Stimulated activated naive CD8-positive, alpha-beta T cell treated with anti-CD3 and anti-CD28 coated beads, Interleukin-15, Interleukin-2, amounts not matched to agents 100 ng/mL and 50 ng/mL, for 24 hours (primary cell): Measurements from ENCODE around the gene CSMD2.
A peak's percentile ranks its signal among the peaks of the same experiment; 100 is the strongest.

Experiments used
- H3K27ac Mint-ChIP-seq: one replicate; pipeline ENCODE4 v1.8.0; 2021; ENCODE audit warnings: mild to moderate bottlenecking, mixed read lengths
- H3K27me3 Mint-ChIP-seq: one replicate; pipeline ENCODE4 v1.8.0; 2021; ENCODE audit warnings: mixed read lengths
- H3K36me3 Mint-ChIP-seq: one replicate; pipeline ENCODE4 v1.8.0; 2021; ENCODE audit warnings: low read depth, mixed read lengths
- H3K4me1 Mint-ChIP-seq: one replicate; pipeline ENCODE4 v1.8.0; 2021; ENCODE audit warnings: low read depth, mixed read lengths
- H3K4me3 Mint-ChIP-seq: one replicate; pipeline ENCODE4 v1.8.0; 2021; ENCODE audit warnings: mild to moderate bottlenecking, mixed read lengths
- H3K9me3 Mint-ChIP-seq: one replicate; pipeline ENCODE4 v1.8.0; 2021; ENCODE audit warnings: mixed read lengths

CSMD2 gene

DNA sequence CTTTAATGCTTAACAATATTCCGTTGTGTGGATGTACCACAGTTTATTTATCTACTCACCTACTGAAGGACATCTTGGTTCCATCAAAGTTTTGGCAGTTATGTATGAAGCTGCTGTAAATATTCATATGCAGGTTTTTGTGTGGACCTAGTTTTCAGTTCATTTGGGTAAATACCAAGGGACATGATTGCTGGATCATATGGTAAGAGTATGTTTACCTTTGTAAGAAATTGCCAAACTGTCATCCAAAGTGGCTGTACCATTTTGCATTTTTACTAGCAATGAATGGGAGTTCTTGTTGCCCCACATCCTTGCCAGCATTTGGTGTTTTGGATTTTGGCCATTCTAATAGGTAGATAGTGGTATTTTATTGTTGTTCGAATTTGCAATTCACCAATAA is 682.6 kb downstream of the CSMD2 start:
- Mint-ChIP-seq H3K27ac (no peak overlapping the region), H3K4me1 (no peaks in the 10 kb centered on the region), H3K9me3 (no peaks in the 10 kb centered on the region), H3K36me3 (peaks cover 30% of the 10 kb centered on the region), H3K4me3 (no peak overlapping the region), H3K27me3 (no peaks in the 10 kb centered on the region)

DNA sequence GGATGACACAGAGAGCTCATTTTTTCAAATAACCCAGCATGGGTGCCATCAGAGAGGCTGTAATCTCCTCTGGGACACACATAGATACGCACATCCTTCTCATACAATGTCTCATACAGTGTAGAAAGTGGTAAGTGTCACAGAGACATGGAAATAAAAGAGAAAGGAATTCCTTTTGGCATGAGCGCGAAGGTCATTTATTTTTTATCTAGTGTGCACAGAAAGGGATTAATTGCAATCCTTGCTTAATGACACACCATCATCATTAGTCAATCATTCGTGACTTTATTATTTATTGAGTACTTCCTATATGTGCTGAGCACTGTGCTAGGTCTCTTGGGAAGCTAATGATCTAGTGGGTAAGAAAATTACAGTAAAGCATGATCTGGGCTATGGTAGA is 687.6 kb downstream of the CSMD2 start:
- no peak overlapping the region for H3K27ac Mint-ChIP-seq
- no peaks in the 10 kb centered on the region for H3K9me3 Mint-ChIP-seq
- H3K27me3 Mint-ChIP-seq, result no peaks in the 10 kb centered on the region
- no peaks in the 10 kb centered on the region for H3K36me3 Mint-ChIP-seq
- H3K4me1 Mint-ChIP-seq, result peaks cover 8% of the 10 kb centered on the region
- no peak overlapping the region for H3K4me3 Mint-ChIP-seq

DNA sequence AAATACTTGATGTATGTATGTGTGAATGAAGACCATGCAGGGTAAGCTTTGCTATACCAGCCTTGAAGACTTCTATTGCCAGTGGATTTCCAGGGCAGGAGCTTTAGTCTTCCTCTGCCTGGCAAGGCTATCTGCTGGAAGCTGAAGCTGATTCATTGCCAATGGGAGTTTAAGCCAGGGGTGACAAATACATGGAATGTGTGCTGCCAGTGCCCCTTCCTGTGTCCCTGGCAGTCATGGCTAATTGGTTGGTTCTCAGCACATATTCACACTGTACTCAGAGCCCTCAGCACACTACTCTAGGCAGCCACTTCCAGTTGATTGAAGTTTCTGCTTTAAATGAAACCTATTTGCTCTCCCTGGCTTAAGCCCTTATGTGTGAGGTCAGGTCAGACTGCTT is 691.1 kb downstream of the CSMD2 start:
- Mint-ChIP-seq H3K4me3 (peak overlapping the region; percentile 78), H3K27me3 (no peaks in the 10 kb centered on the region), H3K9me3 (no peaks in the 10 kb centered on the region), H3K27ac (no peak overlapping the region), H3K4me1 (peaks cover 27% of the 10 kb centered on the region), H3K36me3 (no peaks in the 10 kb centered on the region)

DNA sequence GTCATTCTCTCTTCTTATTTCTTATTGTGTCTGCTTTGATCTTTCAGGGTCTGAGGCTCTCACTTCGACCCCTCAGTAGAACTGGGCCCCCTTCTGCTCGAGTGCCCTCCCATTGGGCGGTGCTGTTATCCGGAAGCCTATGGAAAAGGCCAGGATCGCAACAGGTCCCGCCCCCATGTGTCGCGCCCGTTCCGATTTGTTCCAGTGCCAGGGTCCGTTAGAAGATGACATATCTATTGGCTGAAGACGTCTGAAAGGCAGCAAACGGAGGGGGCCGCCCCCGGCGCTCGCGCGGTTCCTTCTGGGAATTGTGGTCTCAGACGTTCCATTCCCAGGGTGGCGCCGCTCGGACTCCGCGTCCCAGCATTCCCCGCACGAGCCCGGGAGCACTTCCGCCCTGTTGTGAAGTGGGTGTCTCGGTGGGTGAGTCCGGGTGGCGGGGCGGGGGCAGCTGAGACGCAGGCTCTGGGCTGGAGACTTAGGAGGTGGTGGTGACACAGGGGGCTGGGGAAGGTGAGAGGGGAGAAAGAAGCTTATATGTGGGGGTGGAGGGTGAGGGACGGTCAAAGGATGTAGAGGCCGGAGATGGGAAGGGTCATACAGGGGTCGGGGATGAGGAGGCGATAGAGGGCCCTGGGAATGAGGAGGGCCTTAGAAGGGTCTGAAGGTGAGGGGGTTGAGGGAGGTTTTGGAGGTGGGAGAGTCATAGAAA is 692.6 kb downstream of the CSMD2 start, which contains the start of gene ZSCAN20:
Gene ZSCAN20, plus strand, starts transcription at position 377 of the 712 bp plus-strand sequence. CDS start 6,644 bp downstream, outside the sequence.
- Mint-ChIP-seq H3K4me1 (peaks cover 27% of the 10 kb centered on the region), H3K27ac (peak within 1 kb of the TSS; percentile 65), H3K4me3 (peak within 1 kb of the TSS; percentile 78), H3K9me3 (no peaks in the 10 kb centered on the region), H3K27me3 (no peaks in the 10 kb centered on the region), H3K36me3 (no peaks in the 10 kb centered on the region)

DNA sequence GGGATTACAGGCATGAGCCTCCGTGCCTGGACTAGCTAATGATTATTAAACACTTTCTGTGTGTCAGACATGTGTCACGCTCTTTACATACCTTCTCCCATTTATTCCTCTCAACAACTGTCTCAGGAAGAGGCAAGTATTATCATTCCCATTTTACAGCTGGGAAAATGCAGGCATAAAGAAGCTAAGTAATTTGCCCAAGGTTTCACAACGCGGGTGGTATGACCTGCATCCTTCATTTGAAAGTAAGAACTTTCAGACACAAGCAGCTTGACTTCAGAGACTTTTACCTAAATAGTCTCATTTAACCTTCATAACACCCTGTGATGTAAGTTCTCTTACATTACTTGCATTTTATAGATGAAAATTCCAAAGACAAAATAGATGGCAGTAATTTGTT is 693.6 kb downstream of the CSMD2 start:
- H3K9me3 Mint-ChIP-seq, result no peaks in the 10 kb centered on the region
- H3K27ac Mint-ChIP-seq, result no peak overlapping the region
- peaks cover 27% of the 10 kb centered on the region for H3K4me1 Mint-ChIP-seq

DNA sequence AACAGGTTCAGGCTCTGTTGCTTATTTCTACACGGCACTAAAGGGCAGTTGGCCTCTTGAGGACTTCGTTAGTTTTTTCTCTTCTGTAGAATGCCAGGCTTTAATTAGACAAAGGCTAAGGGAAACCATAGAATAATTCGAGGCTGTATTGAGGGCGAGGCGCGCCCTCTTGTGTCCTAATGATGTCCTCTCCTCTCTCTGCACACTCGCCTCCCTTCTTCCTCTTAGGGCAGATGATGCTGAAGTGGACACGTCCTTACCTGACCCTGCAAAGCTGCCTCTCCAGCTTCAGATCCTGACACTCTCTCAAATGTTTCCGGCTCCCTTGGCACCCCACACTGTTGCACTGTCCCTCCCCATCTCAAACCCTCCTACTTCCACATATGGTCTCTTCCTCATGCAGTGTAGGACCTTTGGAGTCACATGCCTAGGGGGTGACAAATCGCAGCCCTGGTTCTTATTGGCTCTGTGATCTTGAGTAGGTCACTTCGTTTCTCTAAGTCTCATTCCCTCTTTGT is 694.5 kb downstream of the CSMD2 start:
- no peak overlapping the region for H3K4me3 Mint-ChIP-seq
- H3K27ac Mint-ChIP-seq, result no peak overlapping the region
- peaks cover 27% of the 10 kb centered on the region for H3K4me1 Mint-ChIP-seq
- no peaks in the 10 kb centered on the region for H3K27me3 Mint-ChIP-seq
- no peaks in the 10 kb centered on the region for H3K9me3 Mint-ChIP-seq
- no peaks in the 10 kb centered on the region for H3K36me3 Mint-ChIP-seq

More for the DNA sequence above, 693.6 kb downstream of the CSMD2 start:
- Mint-ChIP-seq H3K4me3 (peak overlapping the region; percentile 32), H3K36me3 (no peaks in the 10 kb centered on the region), H3K27me3 (no peaks in the 10 kb centered on the region)

DNA sequence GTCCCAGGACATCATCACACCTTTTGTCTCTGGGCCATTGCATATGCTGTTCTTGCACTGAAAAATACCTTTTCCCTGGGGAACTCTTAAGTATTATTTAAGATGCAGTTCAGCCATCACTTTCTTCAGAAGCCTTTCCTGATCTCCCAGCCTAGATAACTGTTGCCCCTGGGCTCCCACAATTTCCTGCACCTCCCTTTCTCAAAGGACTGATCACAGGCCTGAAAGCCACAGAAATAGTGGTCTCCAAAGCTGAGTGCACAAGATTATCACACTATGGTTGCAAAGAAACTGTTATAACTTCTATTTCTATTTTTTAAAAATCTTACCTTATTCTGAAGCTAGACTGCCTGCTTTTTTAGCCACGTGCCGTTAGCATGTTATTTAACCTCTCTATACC is 695.3 kb downstream of the CSMD2 start:
- no peak overlapping the region for H3K27ac Mint-ChIP-seq
- H3K27me3 Mint-ChIP-seq, result no peaks in the 10 kb centered on the region
- peaks cover 27% of the 10 kb centered on the region for H3K4me1 Mint-ChIP-seq
- no peaks in the 10 kb centered on the region for H3K36me3 Mint-ChIP-seq
- no peak overlapping the region for H3K4me3 Mint-ChIP-seq
- no peaks in the 10 kb centered on the region for H3K9me3 Mint-ChIP-seq

DNA sequence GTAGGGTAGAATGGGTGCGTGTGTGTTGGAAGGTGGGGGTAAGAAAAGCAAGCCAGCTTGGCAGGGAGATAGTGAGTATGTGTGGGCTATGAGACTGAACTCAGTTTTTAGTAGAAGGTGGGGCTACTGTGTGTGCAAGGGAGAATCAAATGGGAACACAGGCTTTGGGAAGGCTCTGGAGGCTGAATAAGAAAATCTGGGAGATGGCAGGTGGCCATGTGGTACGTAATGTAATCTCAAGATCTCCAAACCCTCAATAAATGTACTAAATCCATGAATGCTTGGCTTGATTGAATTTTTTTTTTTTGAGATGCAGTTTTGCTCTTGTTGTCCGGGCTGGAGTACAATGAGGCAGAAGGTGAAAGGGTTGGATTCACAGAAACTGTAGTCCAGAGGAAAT is 696.1 kb downstream of the CSMD2 start:
- no peaks in the 10 kb centered on the region for H3K27me3 Mint-ChIP-seq
- no peak overlapping the region for H3K27ac Mint-ChIP-seq
- peaks cover 27% of the 10 kb centered on the region for H3K4me1 Mint-ChIP-seq
- no peak overlapping the region for H3K4me3 Mint-ChIP-seq
- no peaks in the 10 kb centered on the region for H3K9me3 Mint-ChIP-seq
- no peaks in the 10 kb centered on the region for H3K36me3 Mint-ChIP-seq

DNA sequence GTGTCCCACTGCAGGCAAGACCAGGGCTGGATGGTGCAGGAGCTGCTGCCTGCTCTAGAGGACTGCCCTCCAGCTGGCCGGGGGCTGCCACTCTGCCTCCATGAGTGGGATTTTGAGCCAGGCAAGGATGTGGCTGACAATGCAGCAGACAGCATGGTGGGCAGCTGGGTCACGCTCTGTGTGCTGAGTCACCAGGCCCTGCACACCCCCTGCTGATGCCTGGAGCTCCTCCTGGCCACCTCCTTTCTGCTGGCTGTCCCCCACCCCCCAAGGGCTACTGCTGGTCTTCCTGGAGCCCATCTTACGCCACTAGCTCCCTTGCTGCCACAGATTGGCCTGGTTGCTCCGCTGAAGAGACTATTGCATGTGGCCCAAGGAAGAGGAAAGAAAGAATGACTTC is 696.5 kb downstream of the CSMD2 start:
- Mint-ChIP-seq H3K4me3 (no peak overlapping the region), H3K27ac (no peak overlapping the region), H3K4me1 (peaks cover 25% of the 10 kb centered on the region), H3K9me3 (no peaks in the 10 kb centered on the region), H3K27me3 (no peaks in the 10 kb centered on the region), H3K36me3 (no peaks in the 10 kb centered on the region)

DNA sequence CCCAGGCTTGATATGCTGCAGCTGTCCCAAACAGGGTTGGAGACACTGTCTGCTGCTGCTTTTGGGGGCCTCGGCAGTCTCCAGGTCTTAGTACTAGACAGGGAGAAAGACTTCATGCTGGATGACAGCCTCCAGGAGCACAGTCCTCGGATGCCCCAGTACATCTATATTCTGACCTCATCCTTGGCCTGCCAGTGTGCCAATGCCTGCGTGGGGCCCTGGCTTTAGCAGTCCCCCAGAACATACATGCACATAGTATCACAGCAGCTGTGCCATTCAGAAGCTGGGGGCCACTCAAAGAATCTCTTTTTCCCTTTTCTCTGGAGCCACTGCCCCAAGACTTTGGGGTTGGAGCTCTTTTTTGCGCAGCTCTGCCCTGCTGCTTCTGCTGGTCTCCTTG is 697.0 kb downstream of the CSMD2 start:
- Mint-ChIP-seq H3K27me3 (no peaks in the 10 kb centered on the region), H3K4me1 (peaks cover 20% of the 10 kb centered on the region), H3K36me3 (no peaks in the 10 kb centered on the region), H3K27ac (no peak overlapping the region), H3K4me3 (no peak overlapping the region), H3K9me3 (no peaks in the 10 kb centered on the region)

DNA sequence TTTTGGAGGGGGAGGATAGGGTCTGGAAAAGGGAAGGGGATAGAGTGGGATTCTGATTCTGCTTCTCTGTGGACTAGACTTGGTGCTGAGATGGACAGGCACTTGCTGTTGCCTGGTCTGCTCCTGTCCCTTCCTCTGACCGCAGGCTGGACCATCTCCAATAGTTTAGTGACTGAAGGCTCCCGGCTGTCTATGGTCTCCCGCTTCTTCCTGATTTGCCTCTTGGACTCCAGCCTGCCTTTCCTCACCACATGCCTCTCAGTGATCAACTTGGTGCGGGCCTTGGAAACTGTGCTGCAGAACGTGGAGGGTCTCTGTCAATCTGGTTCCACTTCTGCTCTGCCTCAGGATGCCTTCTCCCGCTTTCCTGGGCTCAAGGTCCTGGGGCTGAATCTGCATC is 698.9 kb downstream of the CSMD2 start:
- Mint-ChIP-seq H3K27me3 (no peaks in the 10 kb centered on the region), H3K9me3 (no peaks in the 10 kb centered on the region), H3K4me3 (no peak overlapping the region), H3K4me1 (peaks cover 12% of the 10 kb centered on the region), H3K36me3 (no peaks in the 10 kb centered on the region), H3K27ac (no peak overlapping the region)

DNA sequence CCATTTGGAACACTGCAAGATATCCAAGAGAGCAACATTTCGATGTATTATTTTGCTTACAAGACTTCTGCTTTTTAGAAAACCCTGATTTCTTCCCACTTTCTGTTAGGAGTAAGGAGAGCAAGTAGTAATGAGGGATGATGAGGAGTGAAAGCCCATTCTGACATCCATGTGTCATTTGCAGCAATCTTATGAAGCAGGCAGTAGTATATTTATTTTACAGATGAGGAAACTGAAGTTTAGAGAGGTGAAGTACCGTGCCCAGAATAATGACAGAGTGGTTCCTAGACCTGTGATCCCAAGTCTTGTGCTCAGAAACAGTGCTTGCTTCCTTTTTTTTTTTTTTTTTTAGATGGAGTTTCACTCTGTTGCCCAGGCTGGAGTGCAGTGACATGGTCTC is 699.7 kb downstream of the CSMD2 start:
- Mint-ChIP-seq H3K4me1 (peaks cover 7% of the 10 kb centered on the region), H3K36me3 (no peaks in the 10 kb centered on the region), H3K27ac (no peak overlapping the region)

DNA sequence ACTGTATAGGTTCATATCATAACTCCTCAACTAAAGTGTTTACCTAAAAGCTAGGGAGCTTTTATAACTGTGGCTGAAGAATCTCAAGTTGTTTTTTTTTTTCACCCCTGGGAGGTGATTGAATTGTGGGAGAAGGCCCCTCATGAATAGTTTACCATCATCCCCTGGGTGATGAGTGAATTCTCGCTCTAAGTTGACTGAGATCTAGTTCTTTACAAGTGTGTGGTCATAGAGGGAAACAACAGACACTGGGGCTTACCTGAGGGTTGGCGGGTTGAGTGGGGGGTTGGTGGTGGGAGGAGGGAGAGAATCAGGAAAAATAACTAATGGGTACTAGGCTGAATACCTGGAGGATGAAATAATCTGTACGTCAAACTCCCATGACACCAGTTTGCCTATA is 700.5 kb downstream of the CSMD2 start:
- no peak overlapping the region for H3K27ac Mint-ChIP-seq
- H3K9me3 Mint-ChIP-seq, result no peaks in the 10 kb centered on the region
- H3K4me1 Mint-ChIP-seq, result peaks cover 14% of the 10 kb centered on the region

More for the DNA sequence above, 699.7 kb downstream of the CSMD2 start:
- Mint-ChIP-seq H3K27me3 (no peaks in the 10 kb centered on the region), H3K4me3 (no peak overlapping the region), H3K9me3 (no peaks in the 10 kb centered on the region)

More for the DNA sequence above, 700.5 kb downstream of the CSMD2 start:
- H3K36me3 Mint-ChIP-seq, result no peaks in the 10 kb centered on the region
- H3K27me3 Mint-ChIP-seq, result no peaks in the 10 kb centered on the region
- no peak overlapping the region for H3K4me3 Mint-ChIP-seq
